H1 (cell line): ENCODE measurements around the gene PIP5K1B. TPM values are rescaled to one million over a fixed set of nuclear protein-coding genes. Genes with fewer than 3 reads are reported as not detected.

Experiments used
- CTCF ChIA-PET: fragments of 300-600 bp; sonication (Branson Sonifier 250); formaldehyde crosslinking; loops from one replicate; lab custom pipeline; 2021; ENCODE audit not compliant: partially characterized antibody; lab: Charles Lee
- POLR2A ChIA-PET: fragments of 300-600 bp; sonication (Branson Sonifier 250); formaldehyde crosslinking; loops from one replicate; lab custom pipeline; 2021; ENCODE audit warnings: inconsistent platforms; ENCODE audit not compliant: partially characterized antibody; lab: Charles Lee
- DNase-seq, 2 experiments: peaks; one replicate each; pipeline versions ENCODE4 v3.0.0 to v3.0.0-alpha.2; 2010 to 2022; ENCODE audit warnings: low spot score in 2 of 2, low read depth in 1 of 2, mixed read lengths in 1 of 2
- FAIRE-seq: peaks from 2 replicates; lab custom pipeline; 2011; peaks lifted over from hg19 to GRCh38; lab: Jason Lieb, UNC
- H2AFZ ChIP-seq: 2 replicates; pipeline ENCODE4 v1.8.1; 2012; ENCODE audit warnings: low read length, inconsistent platforms
- H2AK5ac ChIP-seq: 2 replicates; pipeline ENCODE4 v1.6.1; 2013; ENCODE audit warnings: low read depth, low read length
- H2BK120ac ChIP-seq: replicated peaks from 2 replicates; pipeline ENCODE3; 2013; ENCODE audit warnings: low read depth, low read length, inconsistent platforms
- H2BK12ac ChIP-seq: 2 replicates; pipeline ENCODE4 v1.6.1; 2013; ENCODE audit warnings: low read depth, low read length
- H2BK15ac ChIP-seq: 2 replicates; pipeline ENCODE4 v1.6.1; 2013; ENCODE audit warnings: low read length
- H2BK20ac ChIP-seq: 2 replicates; pipeline ENCODE4 v1.6.1; 2013; ENCODE audit warnings: low read length
- H2BK5ac ChIP-seq: 2 replicates; pipeline ENCODE4 v1.6.1; 2013; ENCODE audit warnings: low read depth, low read length
- H3K14ac ChIP-seq: 2 replicates; pipeline ENCODE4 v1.6.1; 2013; ENCODE audit warnings: inconsistent platforms; ENCODE audit not compliant: insufficient read length
- H3K18ac ChIP-seq: 2 replicates; pipeline ENCODE4 v1.6.1; 2013; ENCODE audit warnings: low read length; ENCODE audit errors: extremely low read depth
- H3K23ac ChIP-seq: 2 replicates; pipeline ENCODE4 v1.6.1; 2013; ENCODE audit warnings: inconsistent platforms; ENCODE audit not compliant: insufficient read length
- H3K23me2 ChIP-seq: 2 replicates; pipeline ENCODE4 v1.6.1; 2013; ENCODE audit warnings: low read depth, low read length
- H3K27ac ChIP-seq: 2 replicates; pipeline ENCODE4 v1.6.1; 2011; ENCODE audit warnings: low read depth, low read length, inconsistent platforms
- H3K27me3 ChIP-seq, 4 experiments: replicated peaks in 1 of 4; 1 replicate in 1 of 4; 2 replicates in 3 of 4; pipeline versions ENCODE4 v1.6.1 to v1.8.1; 2011 to 2013; ENCODE audit warnings: low read length in 3 of 4, mild to moderate bottlenecking in 3 of 4, inconsistent platforms in 2 of 4, mixed read lengths in 2 of 4, moderate library complexity in 1 of 4; ENCODE audit not compliant: control insufficient read depth in 3 of 4, insufficient read depth in 3 of 4; ENCODE audit errors: extremely low read depth in 1 of 4
- H3K36me3 ChIP-seq, 4 experiments: 2 replicates each; pipeline versions ENCODE4 v1.6.1 to v1.8.1; 2011 to 2013; ENCODE audit warnings: mild to moderate bottlenecking in 4 of 4, low read length in 3 of 4, moderate library complexity in 2 of 4, control low read depth in 1 of 4, inconsistent platforms in 1 of 4; ENCODE audit not compliant: insufficient read depth in 4 of 4, control insufficient read depth in 2 of 4
- H3K4ac ChIP-seq: replicated peaks from 2 replicates; pipeline ENCODE3; 2013; ENCODE audit warnings: low read length, low read depth, mixed read lengths, inconsistent platforms; ENCODE audit not compliant: insufficient read length
- H3K4me1 ChIP-seq, 4 experiments: replicated peaks in 1 of 4; 1 replicate in 1 of 4; 2 replicates in 3 of 4; pipeline versions ENCODE4 v1.6.1 to v1.8.1; 2011 to 2013; ENCODE audit warnings: low read length in 3 of 4, inconsistent platforms in 2 of 4, mixed read lengths in 1 of 4; ENCODE audit not compliant: insufficient read depth in 4 of 4, control insufficient read depth in 3 of 4
- H3K4me2 ChIP-seq, 2 experiments: 2 replicates each; pipeline versions ENCODE4 v1.6.1 to v1.8.1; 2011 to 2013; ENCODE audit warnings: low read depth in 2 of 2, low read length in 2 of 2, control low read depth in 1 of 2, inconsistent platforms in 1 of 2, mild to moderate bottlenecking in 1 of 2; ENCODE audit not compliant: insufficient read depth in 1 of 2
- H3K4me3 ChIP-seq, 4 experiments: fragments of 200-600, 300-600 bp in 1 of 4; sonication (generic), shearing (Covaris generic), sonication (Bioruptor Twin) in 1 of 4; 2 replicates each; pipeline versions ENCODE4 v1.5.1 to v1.8.1; 2011 to 2016; ENCODE audit warnings: low read length in 4 of 4, low read depth in 3 of 4, control low read depth in 2 of 4, inconsistent platforms in 2 of 4, mild to moderate bottlenecking in 2 of 4, mixed read lengths in 1 of 4, moderate library complexity in 1 of 4; ENCODE audit not compliant: insufficient read depth in 2 of 4; ENCODE audit errors: extremely low read depth in 1 of 4
- H3K56ac ChIP-seq: replicated peaks from 2 replicates; pipeline ENCODE3; 2013; ENCODE audit warnings: low read depth, mild to moderate bottlenecking, mixed read lengths, low read length, inconsistent platforms; ENCODE audit not compliant: insufficient read length
- H3K79me1 ChIP-seq: 2 replicates; pipeline ENCODE4 v1.6.1; 2013; ENCODE audit warnings: low read depth, low read length, control low read depth
- H3K79me2 ChIP-seq, 2 experiments: 2 replicates each; pipeline versions ENCODE4 v1.6.1 to v1.8.1; 2012 to 2013; ENCODE audit warnings: low read length in 2 of 2, mild to moderate bottlenecking in 2 of 2, inconsistent platforms in 1 of 2; ENCODE audit not compliant: insufficient read depth in 2 of 2, control insufficient read depth in 1 of 2
- H3K9ac ChIP-seq, 4 experiments: replicated peaks in 1 of 4; 1 replicate in 1 of 4; 2 replicates in 3 of 4; pipeline versions ENCODE4 v1.6.1 to v1.8.1; 2011 to 2013; ENCODE audit warnings: low read depth in 3 of 4, low read length in 3 of 4, control low read depth in 2 of 4, mild to moderate bottlenecking in 2 of 4, moderate library complexity in 2 of 4, inconsistent platforms in 1 of 4; ENCODE audit errors: extremely low read depth in 1 of 4
- H3K9me3 ChIP-seq, 2 experiments: 2 replicates each; pipeline versions ENCODE4 v1.6.1 to v1.8.1; 2012 to 2013; ENCODE audit warnings: mild to moderate bottlenecking in 2 of 2, moderate library complexity in 2 of 2, control low read depth in 1 of 2, inconsistent platforms in 1 of 2, low read depth in 1 of 2, low read length in 1 of 2, mixed read lengths in 1 of 2; ENCODE audit not compliant: insufficient read depth in 2 of 2
- H4K20me1 ChIP-seq, 2 experiments: replicated peaks in 1 of 2; 2 replicates each; pipeline versions ENCODE3 to v1.8.1; 2011 to 2013; ENCODE audit warnings: inconsistent platforms in 2 of 2, low read length in 2 of 2, mild to moderate bottlenecking in 1 of 2; ENCODE audit not compliant: insufficient read depth in 2 of 2, control insufficient read depth in 1 of 2
- H4K5ac ChIP-seq: 2 replicates; pipeline ENCODE4 v1.6.1; 2013; ENCODE audit warnings: low read length, low read depth, mixed read lengths, inconsistent platforms; ENCODE audit not compliant: insufficient read length
- H4K8ac ChIP-seq: 2 replicates; pipeline ENCODE4 v1.8.0; 2013; ENCODE audit warnings: mild to moderate bottlenecking, moderate library complexity, low read length, inconsistent platforms; ENCODE audit not compliant: insufficient read depth; ENCODE audit errors: extremely low read depth
- H4K91ac ChIP-seq: replicated peaks from 2 replicates; pipeline ENCODE3; 2013; ENCODE audit warnings: low read length, mixed read lengths, inconsistent platforms; ENCODE audit not compliant: insufficient read length
- ASH2L ChIP-seq: fragments of 200-600, 300-600 bp; sonication (generic); IDR thresholded peaks from one replicate; pipeline ENCODE4 v1.7.1; 2017; ENCODE audit warnings: low read length
- CHD1 ChIP-seq: IDR thresholded peaks from 2 replicates; pipeline ENCODE4 v1.6.1; 2012; ENCODE audit warnings: low read depth, low read length, improper control_type of control experiment
- CTBP2 ChIP-seq: IDR thresholded peaks from 2 replicates; pipeline ENCODE4 v1.7.0; 2011; ENCODE audit warnings: borderline replicate concordance, mild to moderate bottlenecking, moderate library complexity, mixed read lengths, low read length; ENCODE audit not compliant: insufficient read depth, insufficient read length
- EZH2 ChIP-seq: fragments of 200-600 bp; sonication (generic); IDR thresholded peaks from 2 replicates; pipeline ENCODE4 v1.7.1; 2012; ENCODE audit warnings: low read depth, mild to moderate bottlenecking, moderate library complexity, low read length, inconsistent platforms; ENCODE audit not compliant: severe bottlenecking
- PHF8 ChIP-seq: fragments of 200-600 bp; sonication (generic); conservative IDR thresholded peaks from 2 replicates; pipeline ENCODE4 v1.7.1; 2012; ENCODE audit warnings: low read depth, mild to moderate bottlenecking, inconsistent platforms, low read length, moderate library complexity
- POU5F1 ChIP-seq: IDR thresholded peaks from 2 replicates; pipeline ENCODE4 v1.6.1; 2011; ENCODE audit warnings: low read depth, mild to moderate bottlenecking, low read length, moderate library complexity
- WGBS, 2 experiments: shearing (Covaris generic) in 1 of 2; methylation state at CpG; one replicate each; pipeline versions ENCODE4 v1.1.6 to v1.1.7; 2013 to 2015; ENCODE audit warnings: low lambda C conversion rate in 2 of 2, mixed read lengths in 2 of 2, inconsistent platforms in 1 of 2, low coverage in 1 of 2, missing lambda C conversion rate in 1 of 2; ENCODE audit not compliant: insufficient replicate concordance in 2 of 2, insufficient coverage in 1 of 2, insufficient read length in 1 of 2; ENCODE audit errors: extremely low coverage in 1 of 2, missing lambda C conversion rate in 1 of 2; 5-methylcytosine and 5-hydroxymethylcytosine counted together
- polyA plus RNA-seq, 7 experiments: library from polyadenylated mRNA; depleted of rRNA in 3 of 7; stranded (reverse) in 5 of 7; unstranded in 2 of 7; fragments of >200 nt in 5 of 7; fragments of 200-250 nt in 2 of 7; gene quantifications; 1 replicate in 5 of 7; 2 replicates in 1 of 7; 4 replicates in 1 of 7; pipeline versions ENCODE4 v1.2.1 to v1.2.3, GENCODE V29; 2011 to 2013; ENCODE audit warnings: missing spikeins in 2 of 7, mixed read lengths in 2 of 7
- total RNA-seq: library from RNA; stranded (reverse); fragmentation: NEBNext Ultra II Directional; extraction: Animal tissue kit (Norgen Biotek cat#: 25700); gene quantifications from 2 replicates; pipeline ENCODE4 v1.2.1, GENCODE V29; 2021
- TF ChIP-seq, protein P1 (sequence below): IDR thresholded peaks from 2 replicates; pipeline ENCODE4 v1.6.1; 2012; ENCODE audit warnings: inconsistent platforms
- TF ChIP-seq, protein P2 (sequence below), 3 experiments: IDR thresholded peaks; 1 replicate in 2 of 3; 2 replicates in 1 of 3; pipeline versions ENCODE4 v1.5.1 to v1.6.1; 2011; ENCODE audit warnings: low read length in 3 of 3, mild to moderate bottlenecking in 3 of 3, inconsistent platforms in 2 of 3, low read depth in 1 of 3, moderate library complexity in 1 of 3; ENCODE audit not compliant: insufficient read depth in 1 of 3; ENCODE audit errors: control extremely low read depth in 1 of 3

Gene PIP5K1B
- total and polyA plus RNA-seq, 2 of the 8 experiments (the other 6 are each of a cell fraction or from before 2014, with no cell fraction given), result 4.7 to 7.7 TPM

DNA sequence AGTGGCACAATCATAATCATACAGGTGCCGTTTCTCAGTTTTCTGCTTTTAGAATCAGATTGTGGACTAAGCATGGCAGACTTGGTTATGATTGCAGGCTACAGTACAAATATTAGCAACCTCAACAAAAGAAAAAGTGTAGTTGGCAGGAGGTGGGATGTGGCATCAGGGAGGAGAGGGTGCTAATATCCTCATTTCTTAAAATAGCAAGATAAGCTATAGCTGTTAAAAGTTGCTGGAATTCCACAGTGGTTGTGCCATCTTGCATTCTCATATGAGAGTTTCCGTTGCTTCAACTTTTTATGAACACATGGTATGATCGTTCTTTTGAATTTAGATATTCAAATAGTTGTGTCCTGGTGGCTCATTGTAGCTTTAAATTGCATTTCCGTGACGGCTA, 21.4 kb downstream of the PIP5K1B start:
- Histone ChIP-seq H3K9ac (no peak overlapping the region), H4K91ac (no peak overlapping the region), H2BK12ac (no peak overlapping the region), H2BK120ac (no peak overlapping the region), H3K4me1 (no peaks in the 10 kb centered on the region), H3K23ac (no peak overlapping the region), H3K36me3 (no peaks in the 10 kb centered on the region), H2BK5ac (no peak overlapping the region), H3K4me2 (no peak overlapping the region), H3K27me3 (no peaks in the 10 kb centered on the region), H3K18ac (no peak overlapping the region), H3K4me3 (no peak overlapping the region), H3K9me3 (no peaks in the 10 kb centered on the region), H2AK5ac (no peak overlapping the region), H2BK20ac (no peak overlapping the region), H3K14ac (no peak overlapping the region), H3K79me1 (no peaks in the 10 kb centered on the region; the same call in 1 of the 2 replicates), H3K27ac (no peak overlapping the region), H4K5ac (no peak overlapping the region), H3K56ac (no peak overlapping the region), H4K8ac (no peak overlapping the region), H2BK15ac (no peak overlapping the region), H3K4ac (no peak overlapping the region), H3K23me2 (no peaks in the 10 kb centered on the region), H3K79me2 (peaks cover 0 to 10% of the 10 kb centered on the region in 2 experiments; a peak in 1 of 4 replicates), H2AFZ (no peak overlapping the region), H4K20me1 (no peaks in the 10 kb centered on the region)
- FAIRE-seq (no peak), DNase-seq (no peak)
- WGBS, 2 experiments, result 91% methylated on average over 5 of the region's 5 CpGs; no CpG with 5 or more reads in 1 of the 2 experiments
- TF ChIP-seq PHF8 (no peak), ASH2L (no peak), POU5F1 (no peak), CTBP2 (no peak), EZH2 (no peak), CHD1 (no peak)
- TF ChIP-seq, protein P1, sequence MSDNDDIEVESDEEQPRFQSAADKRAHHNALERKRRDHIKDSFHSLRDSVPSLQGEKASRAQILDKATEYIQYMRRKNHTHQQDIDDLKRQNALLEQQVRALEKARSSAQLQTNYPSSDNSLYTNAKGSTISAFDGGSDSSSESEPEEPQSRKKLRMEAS, result no peak
- TF ChIP-seq, protein P2, sequence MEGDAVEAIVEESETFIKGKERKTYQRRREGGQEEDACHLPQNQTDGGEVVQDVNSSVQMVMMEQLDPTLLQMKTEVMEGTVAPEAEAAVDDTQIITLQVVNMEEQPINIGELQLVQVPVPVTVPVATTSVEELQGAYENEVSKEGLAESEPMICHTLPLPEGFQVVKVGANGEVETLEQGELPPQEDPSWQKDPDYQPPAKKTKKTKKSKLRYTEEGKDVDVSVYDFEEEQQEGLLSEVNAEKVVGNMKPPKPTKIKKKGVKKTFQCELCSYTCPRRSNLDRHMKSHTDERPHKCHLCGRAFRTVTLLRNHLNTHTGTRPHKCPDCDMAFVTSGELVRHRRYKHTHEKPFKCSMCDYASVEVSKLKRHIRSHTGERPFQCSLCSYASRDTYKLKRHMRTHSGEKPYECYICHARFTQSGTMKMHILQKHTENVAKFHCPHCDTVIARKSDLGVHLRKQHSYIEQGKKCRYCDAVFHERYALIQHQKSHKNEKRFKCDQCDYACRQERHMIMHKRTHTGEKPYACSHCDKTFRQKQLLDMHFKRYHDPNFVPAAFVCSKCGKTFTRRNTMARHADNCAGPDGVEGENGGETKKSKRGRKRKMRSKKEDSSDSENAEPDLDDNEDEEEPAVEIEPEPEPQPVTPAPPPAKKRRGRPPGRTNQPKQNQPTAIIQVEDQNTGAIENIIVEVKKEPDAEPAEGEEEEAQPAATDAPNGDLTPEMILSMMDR (IDR thresholded peaks at IDR 0.05; ENCODE audit: control extremely low read depth in 1 of 3, insufficient read depth in 1 of 3, low read depth in 1 of 3, low read length in 3 of 3), result no peak
- CTCF ChIA-PET, result interaction anchor here (0.7 kb wide), 1 partner anchor 14 kb away, joined by 3 read pairs; no protein-coding TSS in a partner anchor
- POLR2A ChIA-PET, result no interaction called here
